NCI-H460 (cell line): Measurements from ENCODE around the gene PPP1R14B. TPM values are rescaled to one million over a fixed set of nuclear protein-coding genes. Genes with fewer than 3 reads are reported as not detected.

ENCODE experiments used
- DNase-seq: peaks from one replicate; pipeline ENCODE4 v3.0.0-alpha.2; 2016; ENCODE audit warnings: low read depth; ENCODE audit errors: extremely low read depth
- total RNA-seq: library from RNA; depleted of rRNA; stranded (reverse); fragments of >200 nt; shearing (Covaris generic); gene quantifications from 2 replicates; pipeline ENCODE4 v1.2.3, GENCODE V29; 2014

The PPP1R14B gene
- total RNA-seq, 1 experiment from 2014 or later: 184 TPM

DNA sequence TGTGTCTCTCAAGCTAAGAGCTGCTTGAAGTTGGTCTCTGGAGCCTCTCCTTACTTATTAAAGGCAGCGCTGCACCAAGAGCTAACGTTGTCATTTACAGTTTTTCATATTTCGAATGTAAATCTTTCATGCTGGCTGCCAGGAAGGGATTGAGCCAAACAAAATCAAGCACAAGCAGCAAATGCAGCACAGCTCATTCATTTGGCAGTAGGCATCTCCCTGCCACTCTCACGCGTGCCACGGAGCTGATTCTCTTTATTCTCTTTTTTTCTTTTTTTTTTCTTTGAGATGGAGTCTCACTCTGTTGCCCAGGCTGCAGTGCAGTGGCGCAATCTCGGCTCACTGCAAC is 13.8 kb downstream of the PPP1R14B start:
- no peak for DNase-seq

DNA sequence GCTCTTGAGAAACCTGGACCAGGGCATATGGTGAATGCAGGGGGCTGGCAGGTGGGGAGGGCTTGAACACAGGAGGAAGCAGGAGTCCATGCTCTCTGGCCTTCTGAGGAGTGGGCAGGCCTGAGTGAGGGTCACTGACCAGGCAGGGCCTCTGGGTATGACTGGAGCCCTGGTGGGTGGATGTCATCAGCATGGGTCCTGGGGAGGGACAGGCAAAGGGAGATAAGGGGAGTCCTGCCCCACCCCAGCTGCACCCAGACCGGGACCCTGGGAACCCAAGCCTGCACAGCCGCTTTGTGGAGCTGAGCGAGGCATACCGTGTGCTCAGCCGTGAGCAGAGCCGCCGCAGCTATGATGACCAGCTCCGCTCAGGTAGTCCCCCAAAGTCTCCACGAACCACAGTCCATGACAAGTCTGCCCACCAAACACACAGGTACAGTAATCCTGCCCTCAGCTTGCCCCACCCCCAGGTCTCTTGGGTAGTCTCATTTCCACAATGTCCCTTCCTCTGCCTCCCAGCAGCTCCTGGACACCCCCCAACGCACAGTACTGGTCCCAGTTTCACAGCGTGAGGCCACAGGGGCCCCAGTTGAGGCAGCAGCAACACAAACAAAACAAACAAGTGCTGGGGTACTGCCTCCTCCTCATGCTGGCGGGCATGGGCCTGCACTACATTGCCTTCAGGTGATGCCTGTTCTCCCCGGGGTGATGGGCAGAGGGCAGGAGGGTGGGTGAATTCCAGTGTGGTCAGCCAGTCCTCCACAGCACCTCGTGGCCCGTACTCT is 14.4 kb downstream of the PPP1R14B start:
- DNase-seq: no peak

- no peak for DNase-seq
These were observed 15.2 kb downstream of the PPP1R14B start for GRCh38 chr11:64231546-64231945.

DNA sequence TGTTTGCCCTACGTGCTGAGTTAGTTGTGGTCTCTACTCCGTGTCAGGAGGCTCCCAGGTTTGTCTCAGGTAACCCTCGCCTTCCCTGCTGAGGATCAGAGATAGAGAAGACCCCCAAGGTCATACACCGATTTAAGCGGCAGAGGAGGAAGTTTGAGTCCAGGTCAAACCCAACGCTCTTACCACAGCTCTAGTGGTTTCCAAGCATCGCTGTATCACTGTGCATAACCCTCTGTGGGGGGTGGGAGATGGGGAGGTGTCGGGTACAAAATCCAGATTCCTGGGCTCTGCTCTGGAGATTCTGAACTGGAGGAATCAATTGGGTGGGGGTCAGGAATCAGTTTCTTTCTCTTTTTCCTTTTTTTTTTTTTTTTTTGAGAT is 15.8 kb downstream of the PPP1R14B start:
- no peak for DNase-seq

GRCh38 chr11:64230171-64230984 is 16.4 kb downstream of the PPP1R14B start, which contains the start of gene DNAJC4:
Gene DNAJC4 (plus strand): TSS chr11:64230548. CDS start chr11:64230855, 307 bp downstream.
- peak; percentile 84 for DNase-seq

DNA sequence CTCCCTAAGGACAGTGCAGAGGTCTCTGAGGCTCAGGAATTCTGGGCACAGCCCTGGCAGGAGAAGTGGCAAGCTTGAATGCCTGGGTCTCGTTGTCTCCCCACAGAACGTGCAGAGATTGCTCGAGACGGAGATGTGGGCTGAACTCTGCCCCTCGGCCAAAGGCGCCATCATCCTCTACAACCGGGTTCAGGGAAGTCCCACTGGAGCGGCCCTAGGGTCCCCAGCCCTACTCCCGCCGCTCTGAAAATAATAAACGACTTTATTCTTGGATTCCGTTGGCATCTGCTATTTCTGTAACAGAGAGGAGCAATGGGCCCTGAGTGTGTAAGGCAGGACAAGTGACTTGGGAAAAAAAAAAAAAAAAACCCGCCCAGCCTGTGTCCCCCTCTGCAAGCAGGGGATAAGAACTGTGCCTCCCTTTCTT is 17.0 kb downstream of the PPP1R14B start:
- no peak for DNase-seq

GRCh38 chr11:64229090-64229743 is 17.5 kb downstream of the PPP1R14B start:
- DNase-seq: no peak

DNA sequence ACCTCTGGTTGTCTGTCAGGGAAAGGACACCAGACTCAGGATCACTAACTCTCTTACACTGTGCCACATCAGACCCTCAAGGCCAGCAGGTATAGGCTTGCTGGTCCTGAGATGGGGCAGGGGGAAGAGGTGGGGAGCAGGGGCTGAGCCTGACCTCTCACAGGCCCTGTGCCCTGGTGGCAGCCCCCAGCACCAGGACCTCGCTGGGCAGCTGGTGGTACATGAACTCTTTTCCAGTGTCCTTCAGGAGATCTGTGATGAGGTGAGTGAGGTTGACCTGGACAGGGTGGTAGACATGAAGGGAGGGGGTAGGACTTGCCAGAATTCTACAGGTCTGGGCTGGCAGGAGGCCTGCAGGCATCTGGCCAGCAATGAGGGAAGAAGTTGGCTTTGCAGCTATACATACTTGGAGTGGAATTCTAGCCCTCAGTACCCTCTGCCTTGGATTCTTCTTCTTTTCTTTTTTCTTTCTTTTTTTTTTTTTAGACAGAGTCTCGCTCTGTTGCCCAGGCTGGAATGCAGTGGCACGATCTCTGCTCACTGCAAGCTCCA is 19.3 kb downstream of the PPP1R14B start:
- DNase-seq: no peak

GRCh38 chr11:64226507-64227051 is 20.2 kb downstream of the PPP1R14B start:
- no peak for DNase-seq

DNA sequence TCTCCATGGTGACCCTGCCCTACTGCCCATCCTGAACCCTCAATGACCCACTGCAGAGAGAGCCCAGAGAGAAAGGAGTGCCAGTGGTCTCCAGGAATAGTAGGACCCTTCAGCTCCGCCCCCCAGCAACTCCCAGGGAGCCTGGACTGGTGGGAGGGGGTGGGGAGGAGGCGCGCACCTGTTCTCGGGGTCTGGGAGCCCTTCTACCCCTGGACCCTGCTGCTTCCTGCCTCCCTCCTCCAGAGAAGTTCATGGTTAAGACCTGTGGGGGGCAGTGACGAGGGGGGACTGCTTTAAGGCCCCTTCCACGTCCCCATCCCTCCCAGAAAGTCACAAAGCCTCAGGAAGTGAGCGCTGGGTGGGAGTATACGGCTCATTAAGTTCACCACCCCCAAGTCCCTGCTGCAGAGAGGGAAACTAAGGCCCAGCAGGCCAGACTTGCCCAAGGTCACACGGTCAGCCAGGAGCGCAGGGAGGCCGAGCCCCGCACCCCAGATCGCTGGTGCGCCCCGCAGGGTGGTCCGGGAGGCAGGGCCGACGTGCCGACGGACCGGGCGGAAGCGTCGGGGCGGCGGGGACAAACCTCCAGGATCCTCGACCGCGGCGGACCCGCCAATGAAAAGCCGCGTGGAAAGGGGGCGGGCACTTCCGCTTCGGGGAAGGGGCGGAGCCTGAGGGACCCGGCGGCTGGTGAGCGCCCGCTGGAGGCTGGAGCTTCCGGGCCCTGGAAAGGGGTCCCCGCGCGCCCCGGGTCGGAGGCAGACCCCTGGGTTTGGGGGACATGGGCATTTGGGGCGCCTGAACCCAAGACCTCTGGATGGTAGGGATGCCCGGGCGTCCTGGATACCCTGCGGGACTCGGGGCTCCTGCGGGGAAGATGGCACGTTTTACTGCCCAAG is 20.9 kb downstream of the PPP1R14B start, which contains the start of the genes NUDT22 and TRPT1:
NUDT22 (plus strand) TSS at position 667 of the 899 bp plus-strand sequence. CDS start 379 bp downstream, outside the sequence.
TRPT1 (minus strand) TSS at position 579 of the 899 bp plus-strand sequence; CDS start at position 253, 326 bp downstream.
- DNase-seq: peak; percentile 64

GRCh38 chr11:64224891-64225607 is 21.7 kb downstream of the PPP1R14B start:
- DNase-seq: no peak

DNA sequence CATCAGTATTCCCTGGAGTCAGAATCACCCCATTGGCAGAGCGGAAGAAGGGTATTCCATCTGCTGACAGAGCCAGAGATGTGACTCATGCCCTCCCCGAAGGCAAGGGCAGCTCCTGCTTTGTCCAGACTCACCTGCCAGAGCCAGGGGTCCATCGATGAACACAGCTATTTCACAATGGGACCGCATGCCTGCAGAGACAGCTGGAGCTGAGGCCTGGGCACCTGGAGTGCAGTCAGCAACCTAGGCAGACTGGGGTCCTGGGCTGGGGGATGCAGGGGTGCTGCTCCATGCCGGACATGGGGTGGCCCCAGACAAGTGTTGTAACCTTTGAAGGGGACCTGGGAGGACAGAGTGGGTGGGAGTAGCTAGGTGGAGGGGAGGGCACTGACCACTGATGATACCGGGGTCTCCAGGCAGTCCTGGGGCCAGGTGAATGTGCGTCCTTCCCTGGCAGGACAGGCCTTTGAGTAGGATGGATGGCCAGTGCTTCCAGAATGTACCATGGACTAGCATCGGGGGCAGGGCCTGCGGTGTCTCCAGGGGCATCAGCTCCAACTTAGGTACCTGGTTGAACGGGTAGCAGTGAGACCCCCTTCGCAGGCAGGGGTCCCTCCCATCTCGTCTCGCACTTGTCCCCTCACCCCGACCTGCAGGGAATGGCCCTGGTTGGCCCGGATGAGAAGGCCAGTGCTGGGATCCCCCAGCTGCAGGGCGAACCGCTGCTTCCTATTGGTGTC is 22.4 kb downstream of the PPP1R14B start:
- no peak for DNase-seq

- DNase-seq: no peak
These were observed 23.6 kb downstream of the PPP1R14B start for GRCh38 chr11:64223001-64223651.

- no peak for DNase-seq
These were observed 24.1 kb downstream of the PPP1R14B start for GRCh38 chr11:64222651-64223000.

DNA sequence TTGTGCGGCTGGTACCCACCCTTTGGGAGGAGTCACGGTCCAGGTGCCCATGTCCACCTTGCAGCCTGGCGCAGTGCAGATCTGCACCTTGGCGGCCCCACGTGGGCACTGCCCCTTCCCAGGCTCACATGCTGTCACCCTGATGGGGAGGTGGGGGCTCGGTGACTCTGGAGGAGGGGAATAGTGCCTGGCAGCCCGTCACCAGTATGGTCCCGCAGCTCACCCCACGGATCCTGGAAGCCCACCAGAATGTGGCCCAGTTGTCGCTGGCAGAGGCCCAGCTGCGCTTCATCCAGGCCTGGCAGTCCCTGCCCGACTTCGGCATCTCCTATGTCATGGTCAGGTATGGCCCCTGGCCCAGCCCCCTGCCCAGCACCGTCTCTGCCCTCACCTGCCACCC is 25.9 kb downstream of the PPP1R14B start:
- DNase-seq: no peak

- no peak for DNase-seq
These were observed 26.5 kb downstream of the PPP1R14B start for GRCh38 chr11:64220271-64220670.

DNA sequence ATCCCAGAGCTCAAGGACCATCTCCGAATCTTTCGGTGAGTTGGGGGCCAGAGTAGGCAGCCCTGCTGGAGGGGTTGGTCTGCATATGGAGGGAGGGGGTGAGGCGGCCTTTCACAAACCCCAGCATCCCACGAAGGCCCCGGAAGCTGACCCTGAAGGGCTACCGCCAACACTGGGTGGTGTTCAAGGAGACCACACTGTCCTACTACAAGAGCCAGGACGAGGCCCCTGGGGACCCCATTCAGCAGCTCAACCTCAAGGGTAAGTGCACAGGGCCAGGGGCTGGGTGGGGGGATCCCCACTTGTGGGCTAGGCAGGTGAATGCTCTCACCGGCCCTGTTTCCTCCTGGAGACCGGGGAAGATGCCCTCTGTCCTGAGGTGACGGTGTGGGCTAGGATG is 27.0 kb downstream of the PPP1R14B start:
- DNase-seq: no peak

DNA sequence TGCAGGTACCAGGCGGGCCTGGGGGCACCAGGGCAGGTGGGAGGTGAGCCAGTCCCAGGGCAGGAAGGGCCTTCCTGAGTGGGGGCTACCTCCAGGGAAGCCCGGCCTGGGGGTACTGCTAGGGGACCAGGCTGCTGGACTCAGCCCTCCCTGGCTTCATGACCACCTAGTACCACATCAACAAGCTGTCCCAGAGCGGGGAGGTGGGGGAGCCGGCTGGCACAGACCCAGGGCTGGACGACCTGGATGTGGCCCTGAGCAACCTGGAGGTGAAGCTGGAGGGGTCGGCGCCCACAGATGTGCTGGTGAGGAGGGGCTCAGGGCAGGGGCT is 27.4 kb downstream of the PPP1R14B start:
- no peak for DNase-seq
